WTC11 (cell line): ENCODE measurements around the gene LPCAT3.

Experiments
- ATF3 ChIP-seq: sonication (generic); formaldehyde crosslinking; conservative IDR thresholded peaks from 2 replicates; pipeline ENCODE4 v1.8.1; 2022; ENCODE audit warnings: mild to moderate bottlenecking, missing genetic modification reagents
- CTCF ChIP-seq: fragments of 200-600 bp; IDR thresholded peaks from 2 replicates; pipeline ENCODE4 v1.8.0; 2022; ENCODE audit warnings: antibody characterized with exemption
- FOXJ3 ChIP-seq: sonication (generic); formaldehyde crosslinking; IDR thresholded peaks from 2 replicates; pipeline ENCODE4 v1.9.0; 2021; ENCODE audit warnings: missing genetic modification reagents, mild to moderate bottlenecking, borderline replicate concordance
- NR2C2 ChIP-seq: sonication (generic); formaldehyde crosslinking; IDR thresholded peaks from 2 replicates; pipeline ENCODE4 v1.8.0; 2022; ENCODE audit warnings: mild to moderate bottlenecking, missing genetic modification reagents
- PREB ChIP-seq: sonication (generic); formaldehyde crosslinking; IDR thresholded peaks from 2 replicates; pipeline ENCODE4 v1.8.1; 2022; ENCODE audit warnings: mild to moderate bottlenecking, missing genetic modification reagents, moderate library complexity, borderline replicate concordance
- ZNF138 ChIP-seq: sonication (generic); formaldehyde crosslinking; conservative IDR thresholded peaks from 2 replicates; pipeline ENCODE4 v1.8.1; 2022; ENCODE audit warnings: mild to moderate bottlenecking, moderate library complexity, missing genetic modification reagents

- TF ChIP-seq CTCF (no peak), ZNF138 (CRISPR knock-in tag) (no peak), FOXJ3 (CRISPR knock-in tag) (no peak), ATF3 (no peak), NR2C2 (CRISPR knock-in tag) (no peak), PREB (CRISPR knock-in tag) (no peak)
Measured at GRCh38 chr12:6927379-6928021, 90.8 kb downstream of the LPCAT3 start, which contains the start of gene ATN1.
